ENCODE data around the gene SLX4IP.

The SLX4IP gene

GRCh38 chr20:10398834-10399369 is 36.2 kb upstream of the SLX4IP start:
- Histone ChIP-seq H3K4me3 (ENCODE audit: low read depth, low read length) (no peak overlapping the region), H3K27ac (no peak overlapping the region), H3K9me3 (ENCODE audit: severe bottlenecking) (no peaks in the 10 kb centered on the region), H3K36me3 (no peaks in the 10 kb centered on the region), H3K27me3 (ENCODE audit: insufficient read depth, low read depth, severe bottlenecking) (no peaks in the 10 kb centered on the region)
- TF ChIP-seq CTCF (IDR thresholded peaks at IDR 0.05; ENCODE audit: low read depth, low read length) = no peak
- no peak for DNase-seq

GRCh38 chr20:10402938-10403608 is 32.0 kb upstream of the SLX4IP start:
- H3K27me3 ChIP-seq (ENCODE audit: insufficient read depth, low read depth, severe bottlenecking) = no peaks in the 10 kb centered on the region
- TF ChIP-seq CTCF (IDR thresholded peaks at IDR 0.05; ENCODE audit: low read depth, low read length) = no peak
- H3K9me3 ChIP-seq (ENCODE audit: severe bottlenecking) = no peaks in the 10 kb centered on the region
- no peaks in the 10 kb centered on the region; the same call in 1 of the 2 replicates for H3K36me3 ChIP-seq
- no peak overlapping the region for H3K27ac ChIP-seq
- no peak for DNase-seq
- H3K4me3 ChIP-seq (ENCODE audit: low read depth, low read length) = no peak overlapping the region

- Histone ChIP-seq H3K27ac (no peak overlapping the region), H3K36me3 (no peaks in the 10 kb centered on the region; the same call in 1 of the 2 replicates), H3K27me3 (ENCODE audit: insufficient read depth, low read depth, severe bottlenecking) (no peaks in the 10 kb centered on the region)
Measured at GRCh38 chr20:10404023-10404628, 31.0 kb upstream of the SLX4IP start.

GRCh38 chr20:10404959-10405530 is 30.1 kb upstream of the SLX4IP start:
- H3K36me3 ChIP-seq = no peaks in the 10 kb centered on the region; the same call in 1 of the 2 replicates
- no peak overlapping the region for H3K27ac ChIP-seq
- TF ChIP-seq CTCF (IDR thresholded peaks at IDR 0.05; ENCODE audit: low read depth, low read length) = no peak

More at GRCh38 chr20:10404023-10404628, 31.0 kb upstream of the SLX4IP start:
- Histone ChIP-seq H3K9me3 (ENCODE audit: severe bottlenecking) (no peaks in the 10 kb centered on the region), H3K4me3 (ENCODE audit: low read depth, low read length) (no peak overlapping the region)
- TF ChIP-seq CTCF (IDR thresholded peaks at IDR 0.05; ENCODE audit: low read depth, low read length) = no peak
- DNase-seq = no peak

GRCh38 chr20:10408108-10408813 is 26.8 kb upstream of the SLX4IP start:
- no peak for DNase-seq
- H3K27ac ChIP-seq = no peak overlapping the region
- peaks cover 6% of the 10 kb centered on the region for H3K36me3 ChIP-seq
- H3K4me3 ChIP-seq (ENCODE audit: low read depth, low read length) = no peak overlapping the region
- no peaks in the 10 kb centered on the region for H3K27me3 ChIP-seq (ENCODE audit: insufficient read depth, low read depth, severe bottlenecking)
- no peak for TF ChIP-seq CTCF (IDR thresholded peaks at IDR 0.05; ENCODE audit: low read depth, low read length)
- no peaks in the 10 kb centered on the region for H3K9me3 ChIP-seq (ENCODE audit: severe bottlenecking)

More at GRCh38 chr20:10404959-10405530, 30.1 kb upstream of the SLX4IP start:
- no peaks in the 10 kb centered on the region for H3K9me3 ChIP-seq (ENCODE audit: severe bottlenecking)
- DNase-seq = no peak
- H3K27me3 ChIP-seq (ENCODE audit: insufficient read depth, low read depth, severe bottlenecking) = no peaks in the 10 kb centered on the region
- no peak overlapping the region for H3K4me3 ChIP-seq (ENCODE audit: low read depth, low read length)

All from WERI-Rb-1 (cell line).